ENCODE data around the gene E2F1. TPM values are rescaled to one million over a fixed set of nuclear protein-coding genes. Genes with fewer than 3 reads are reported as not detected.

E2F1 gene
- total RNA-seq, 1 donor = 23.7 TPM

- no peak for DNase-seq (ENCODE audit: low read depth)
- no peak for TF ChIP-seq CTCF (IDR thresholded peaks at IDR 0.05; ENCODE audit: insufficient read depth, low read length)
- no peak overlapping the region for H3K4me3 ChIP-seq (ENCODE audit: low read depth, low read length)
Observed at GRCh38 chr20:33670715-33671499, 15.3 kb downstream of the E2F1 start.

GRCh38 chr20:33669873-33670640, 16.1 kb downstream of the E2F1 start:
- DNase-seq (ENCODE audit: low read depth) = no peak
- TF ChIP-seq CTCF (IDR thresholded peaks at IDR 0.05; ENCODE audit: insufficient read depth, low read length) = no peak
- H3K4me3 ChIP-seq (ENCODE audit: low read depth, low read length) = no peak overlapping the region

- DNase-seq (ENCODE audit: low read depth) = no peak
- no peak overlapping the region for H3K4me3 ChIP-seq (ENCODE audit: low read depth, low read length)
- no peak for TF ChIP-seq CTCF (IDR thresholded peaks at IDR 0.05; ENCODE audit: insufficient read depth, low read length)
Observed at GRCh38 chr20:33669224-33669623, 17.0 kb downstream of the E2F1 start.

- TF ChIP-seq CTCF (IDR thresholded peaks at IDR 0.05; ENCODE audit: insufficient read depth, low read length) = no peak
- DNase-seq (ENCODE audit: low read depth) = no peak
- no peak overlapping the region for H3K4me3 ChIP-seq (ENCODE audit: low read depth, low read length)
Observed at GRCh38 chr20:33668466-33669155, 17.6 kb downstream of the E2F1 start.

- peak; percentile 74 for DNase-seq (ENCODE audit: low read depth)
- TF ChIP-seq CTCF (IDR thresholded peaks at IDR 0.05; ENCODE audit: insufficient read depth, low read length) = peak; percentile 85
- peak overlapping the region; percentile 63 for H3K4me3 ChIP-seq (ENCODE audit: low read depth, low read length)
Observed at GRCh38 chr20:33667676-33668465, 18.3 kb downstream of the E2F1 start.

GRCh38 chr20:33667245-33667675, 18.9 kb downstream of the E2F1 start:
- no peak for TF ChIP-seq CTCF (IDR thresholded peaks at IDR 0.05; ENCODE audit: insufficient read depth, low read length)
- peak; percentile 21 for DNase-seq (ENCODE audit: low read depth)
- peak overlapping the region; percentile 63 for H3K4me3 ChIP-seq (ENCODE audit: low read depth, low read length)

Data from fibroblast of the aortic adventitia (primary cell).